ENCODE results near the gene IER5.
"Not testable (repeated sequence)": the region's sequence is repeated elsewhere in the genome, so short reads cannot be mapped to it uniquely, and the experiment has no call there.

IER5 gene
- total RNA-seq: 318 to 563 reads per million in 2 donors

- DNase-seq: peak; percentile 85 to 98 (median 93)
Measured at GRCh38 chr1:181088079-181089016, at the start of gene IER5. Gene IER5 (plus strand): TSS chr1:181088700. CDS start chr1:181088903, 203 bp downstream.

- DNase-seq: no peak
Measured at GRCh38 chr1:181040284-181040865, 48.1 kb upstream of the IER5 start.

GRCh38 chr1:181043025-181043888 lies 45.2 kb upstream of the IER5 start:
- DNase-seq: no peak

GRCh38 chr1:181044449-181044966 lies 44.0 kb upstream of the IER5 start:
- DNase-seq: peak in 2 of 5 experiments; percentile 24 to 79

GRCh38 chr1:181045946-181046345 lies 42.6 kb upstream of the IER5 start:
- DNase-seq: not testable (repeated sequence)

GRCh38 chr1:181049378-181049777 lies 39.1 kb upstream of the IER5 start:
- no peak for DNase-seq

- no peak for DNase-seq
Measured at GRCh38 chr1:181050922-181051321, 37.6 kb upstream of the IER5 start.

- no peak for DNase-seq
Measured at GRCh38 chr1:181056560-181056959, 31.9 kb upstream of the IER5 start.

GRCh38 chr1:181057079-181057478 lies 31.4 kb upstream of the IER5 start:
- DNase-seq: no peak

- DNase-seq: no peak
Measured at GRCh38 chr1:181059435-181059834, 29.1 kb upstream of the IER5 start.

GRCh38 chr1:181060066-181060465 lies 28.4 kb upstream of the IER5 start:
- DNase-seq: no peak

GRCh38 chr1:181060947-181061346 lies 27.6 kb upstream of the IER5 start:
- DNase-seq: not testable (repeated sequence)

- DNase-seq: no peak
Measured at GRCh38 chr1:181061487-181061886, 27.0 kb upstream of the IER5 start.

GRCh38 chr1:181061891-181062835 lies 26.3 kb upstream of the IER5 start:
- no peak for DNase-seq

GRCh38 chr1:181062836-181063428 lies 25.6 kb upstream of the IER5 start:
- DNase-seq: peak in 1 of 5 experiments; percentile 91

GRCh38 chr1:181064011-181064623 lies 24.4 kb upstream of the IER5 start:
- no peak for DNase-seq

- DNase-seq: no peak
Measured at GRCh38 chr1:181064702-181065101, 23.8 kb upstream of the IER5 start.

GRCh38 chr1:181073638-181074037 lies 14.9 kb upstream of the IER5 start:
- DNase-seq: no peak

- no peak for DNase-seq
Measured at GRCh38 chr1:181075766-181076350, 12.6 kb upstream of the IER5 start.

GRCh38 chr1:181076852-181077251 lies 11.6 kb upstream of the IER5 start:
- DNase-seq: no peak
